CD1c-positive myeloid dendritic cell (primary cell): Measurements from ENCODE around the gene MREG.
A peak's percentile ranks its signal among the peaks of the same experiment; 100 is the strongest.

Source experiments
- DNase-seq: peaks from one replicate; pipeline ENCODE4 v3.0.0-alpha.2; 2016; ENCODE audit errors: extremely low spot score

Gene MREG, protein sequence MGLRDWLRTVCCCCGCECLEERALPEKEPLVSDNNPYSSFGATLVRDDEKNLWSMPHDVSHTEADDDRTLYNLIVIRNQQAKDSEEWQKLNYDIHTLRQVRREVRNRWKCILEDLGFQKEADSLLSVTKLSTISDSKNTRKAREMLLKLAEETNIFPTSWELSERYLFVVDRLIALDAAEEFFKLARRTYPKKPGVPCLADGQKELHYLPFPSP

DNA sequence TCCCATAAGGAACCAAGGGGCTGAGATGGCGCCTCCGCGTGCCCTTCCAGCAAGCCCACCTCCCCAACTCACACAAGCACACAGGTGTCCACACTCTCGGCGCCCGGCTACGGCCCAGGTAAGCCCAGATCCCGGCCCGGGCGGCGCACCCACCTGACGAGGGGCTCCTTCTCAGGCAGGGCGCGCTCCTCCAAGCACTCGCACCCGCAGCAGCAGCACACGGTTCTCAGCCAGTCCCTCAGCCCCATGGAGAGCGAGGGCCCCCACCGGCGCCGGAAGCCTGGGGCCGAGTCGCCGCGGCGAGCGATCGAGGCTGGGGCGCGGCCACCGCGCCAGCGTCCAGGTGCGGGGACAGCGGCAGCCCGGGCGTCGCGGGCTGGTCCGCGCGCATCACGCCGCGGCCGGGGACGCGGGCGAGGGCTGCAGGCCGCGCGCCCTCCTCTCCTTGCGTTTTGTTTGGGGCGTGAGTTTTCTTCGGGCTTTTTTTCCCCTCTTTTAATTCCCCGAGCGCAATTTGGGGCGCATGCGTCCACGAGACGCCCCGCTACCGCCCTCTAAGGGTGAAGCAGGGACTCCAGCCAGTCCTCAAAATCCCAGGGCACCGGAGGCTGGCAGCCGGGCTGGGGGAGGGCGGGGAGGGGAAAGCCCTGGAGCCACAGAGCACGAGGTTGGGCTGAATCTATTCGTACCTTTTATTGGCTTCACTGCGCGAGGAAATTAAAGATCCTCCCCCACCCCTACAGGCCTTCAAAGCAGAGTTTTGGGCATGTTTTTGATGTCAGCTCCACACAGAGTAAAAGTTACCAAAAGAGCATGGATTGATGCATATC, at the start of gene MREG:
MREG (minus strand) TSS at position 472 of the 830 bp plus-strand sequence; CDS start at position 248, 224 bp downstream.
- DNase-seq: peak; percentile 90

DNA sequence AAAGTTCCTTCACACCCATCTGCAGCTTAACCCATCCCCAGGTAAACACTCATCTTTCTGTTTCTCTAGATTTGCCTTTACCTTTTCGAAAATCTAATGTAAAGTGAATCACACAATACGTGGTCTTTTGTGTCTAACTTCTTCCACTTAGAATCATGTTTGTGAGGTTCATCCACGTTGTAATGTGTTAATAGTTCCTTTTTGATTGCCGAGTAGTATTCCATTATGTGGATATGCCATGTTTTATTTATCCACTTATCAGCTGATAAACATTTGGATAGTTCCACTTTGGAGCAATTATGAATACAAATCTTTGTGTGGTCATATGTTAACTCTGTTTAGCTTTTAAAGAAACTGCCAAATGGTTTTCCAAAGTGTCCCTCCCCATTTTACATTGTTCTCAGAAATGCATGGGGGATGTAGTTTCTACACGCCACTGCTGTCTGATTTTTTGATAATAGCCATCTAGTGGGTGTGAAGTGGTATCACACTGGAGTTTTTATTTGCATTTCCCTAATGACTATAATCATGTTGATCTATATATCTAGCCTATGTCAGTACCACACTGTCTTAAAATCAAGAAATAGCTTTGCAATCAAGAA, 46.0 kb upstream of the MREG start:
- DNase-seq: no peak

DNA sequence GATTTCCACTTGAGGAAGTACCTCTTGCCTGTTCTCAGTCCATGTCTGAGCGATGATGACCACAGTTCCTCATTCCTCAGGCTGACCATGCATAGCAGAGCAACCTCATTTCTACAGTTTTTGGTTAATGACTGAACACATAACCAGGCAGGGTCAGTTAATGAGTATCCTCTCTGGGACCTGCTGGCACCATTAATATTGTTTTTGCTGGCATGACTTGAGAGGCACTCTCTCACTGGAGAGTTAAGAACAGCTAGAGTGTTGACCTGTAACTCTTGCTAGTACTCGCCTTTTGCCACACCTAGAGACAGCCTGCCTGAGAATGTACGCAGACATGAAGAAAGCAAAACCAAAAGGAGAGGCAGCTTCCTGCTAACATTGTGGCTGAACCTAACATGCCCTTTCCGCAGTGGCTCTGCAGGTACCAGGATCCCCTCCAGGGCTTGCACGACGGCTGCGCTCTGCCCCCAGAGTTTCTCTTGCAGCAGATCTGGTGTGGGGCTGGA, 44.4 kb upstream of the MREG start:
- peak; percentile 59 for DNase-seq

DNA sequence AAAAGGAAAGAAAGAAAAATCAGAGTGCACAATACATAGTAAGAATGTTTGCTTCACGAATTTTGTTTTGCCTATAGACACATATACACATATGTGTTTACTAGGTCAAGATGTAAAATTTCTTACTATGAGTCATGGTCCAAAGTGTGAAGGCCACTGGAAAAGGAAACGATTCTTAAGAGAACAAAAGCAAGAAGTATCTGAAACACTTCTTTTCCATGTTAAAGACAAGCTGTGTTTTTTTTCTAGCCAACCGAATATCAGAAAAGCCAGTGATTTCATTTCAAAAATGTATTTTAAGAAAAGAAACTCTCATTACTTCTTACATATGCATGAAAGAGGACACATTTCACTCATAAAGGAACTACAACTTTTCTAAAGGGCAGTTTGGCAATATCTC, 43.4 kb upstream of the MREG start:
- no peak for DNase-seq

DNA sequence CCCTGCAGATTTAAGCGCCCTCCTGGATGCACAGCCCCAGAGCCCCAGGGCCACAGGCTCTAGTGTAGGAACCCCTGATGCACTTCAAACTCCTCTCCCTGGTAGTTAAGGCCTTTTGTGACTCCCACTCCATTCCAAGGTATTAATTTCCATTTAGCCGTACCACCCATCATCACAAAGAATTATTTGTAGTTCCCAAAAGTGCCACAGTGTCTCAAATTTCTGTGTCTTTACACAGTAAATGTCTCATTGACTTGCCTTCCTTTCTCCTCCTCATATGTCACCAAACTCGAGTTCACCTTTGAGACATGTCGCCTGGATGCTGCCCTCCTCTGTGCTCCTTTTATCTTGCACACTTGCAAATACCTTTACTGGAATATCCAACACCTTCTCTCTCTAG, 42.3 kb upstream of the MREG start:
- no peak for DNase-seq

DNA sequence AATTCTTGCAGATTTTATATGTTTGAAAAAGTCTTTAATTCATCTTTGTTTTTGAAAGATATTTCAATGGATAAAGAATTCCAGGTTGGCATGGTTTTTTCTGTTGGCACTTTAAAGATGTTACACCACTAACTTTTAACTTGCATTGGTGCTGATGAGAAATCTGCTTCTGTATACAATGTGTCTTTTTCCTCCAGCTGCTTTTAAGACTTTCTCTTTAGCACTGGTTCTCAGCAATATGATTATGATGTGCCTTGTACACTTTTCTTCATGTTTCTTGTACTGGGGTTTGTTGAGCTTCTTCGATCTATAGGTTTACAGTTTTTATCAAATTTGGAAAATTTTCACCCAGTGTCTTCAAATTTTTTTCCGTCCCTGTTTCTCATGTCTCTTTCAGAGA, 39.1 kb upstream of the MREG start:
- no peak for DNase-seq

DNA sequence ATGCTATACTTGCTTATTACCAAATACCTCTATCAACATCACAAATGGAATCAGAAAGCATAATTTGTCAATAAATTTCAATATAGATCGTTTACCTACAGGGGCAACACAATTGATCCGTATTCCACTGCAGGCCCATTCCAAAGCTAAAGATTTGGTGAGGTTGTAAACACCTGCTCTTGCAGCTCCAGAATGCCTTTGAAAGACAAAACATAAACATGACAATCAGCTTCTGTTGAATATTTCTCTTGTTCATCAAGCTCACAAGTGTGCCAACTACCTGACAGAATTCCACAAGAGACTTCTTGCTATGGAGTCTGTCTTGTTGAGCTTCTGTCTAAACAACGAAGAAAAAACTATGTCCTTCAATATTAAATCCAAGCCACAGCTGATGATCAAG, 38.0 kb upstream of the MREG start:
- no peak for DNase-seq

DNA sequence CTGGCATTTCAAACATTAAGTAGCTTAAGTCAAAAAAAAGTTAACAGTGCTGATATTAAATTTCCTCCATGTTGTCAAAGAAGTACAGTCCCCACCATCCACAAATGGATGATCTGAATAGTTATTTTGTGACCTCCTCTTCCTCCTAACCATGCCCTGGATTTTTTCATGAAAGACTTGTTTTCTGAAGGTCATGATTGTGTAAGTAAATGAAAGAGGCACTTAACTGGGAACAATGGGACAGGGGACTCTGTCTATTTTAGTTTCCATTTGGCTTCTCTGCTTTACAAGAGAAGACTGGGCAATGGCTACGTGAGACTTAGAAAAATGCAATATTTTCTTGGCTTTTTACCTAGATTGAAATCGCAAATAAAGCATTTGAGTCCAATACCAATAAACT, 36.1 kb upstream of the MREG start:
- DNase-seq: no peak

DNA sequence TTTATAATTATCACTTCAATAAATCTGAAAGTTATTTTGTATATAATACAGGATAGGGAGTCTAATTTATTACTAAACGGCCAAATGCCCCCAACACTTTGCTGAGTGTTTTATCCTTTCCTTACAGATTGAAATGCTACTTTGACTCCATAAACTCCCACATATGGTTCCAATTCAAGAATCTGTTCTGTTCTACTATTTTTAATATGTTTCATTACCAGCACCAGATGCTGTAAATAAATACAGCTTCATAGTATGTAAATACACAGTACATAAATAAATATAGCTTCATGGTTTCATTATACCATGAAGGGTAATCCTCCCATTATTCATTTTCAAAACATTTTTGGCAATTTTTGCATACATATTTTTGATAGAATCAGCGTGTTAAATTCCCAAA, 34.0 kb upstream of the MREG start:
- DNase-seq: no peak

DNA sequence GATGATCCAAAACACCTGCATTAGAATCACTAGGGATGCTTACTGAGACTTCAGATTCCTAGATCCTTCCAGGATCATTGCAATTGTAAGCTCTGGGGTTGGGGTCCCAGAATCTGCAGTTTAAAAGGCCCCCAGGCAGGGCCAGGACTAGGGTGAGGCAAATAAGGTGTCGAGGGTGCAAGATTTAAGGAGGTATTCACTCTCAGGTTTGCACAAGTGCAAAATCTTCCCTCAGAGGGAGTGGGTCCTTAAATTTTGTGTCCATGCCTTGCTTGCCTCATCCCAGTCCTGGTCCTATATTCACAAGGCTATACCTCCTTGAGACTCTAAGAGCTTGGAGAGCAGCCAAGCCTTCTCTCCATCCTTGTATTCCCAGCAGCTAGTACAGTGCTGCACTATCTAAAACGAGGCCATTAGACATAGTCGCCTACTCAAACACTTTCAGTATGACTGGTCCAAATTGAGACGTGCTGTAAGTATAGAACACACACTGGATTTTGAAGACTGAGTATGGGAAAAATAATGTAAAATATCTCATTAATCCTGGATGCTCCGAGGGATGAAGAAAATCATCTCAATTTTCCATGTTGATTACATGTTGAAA, 31.6 kb upstream of the MREG start:
- DNase-seq: no peak

DNA sequence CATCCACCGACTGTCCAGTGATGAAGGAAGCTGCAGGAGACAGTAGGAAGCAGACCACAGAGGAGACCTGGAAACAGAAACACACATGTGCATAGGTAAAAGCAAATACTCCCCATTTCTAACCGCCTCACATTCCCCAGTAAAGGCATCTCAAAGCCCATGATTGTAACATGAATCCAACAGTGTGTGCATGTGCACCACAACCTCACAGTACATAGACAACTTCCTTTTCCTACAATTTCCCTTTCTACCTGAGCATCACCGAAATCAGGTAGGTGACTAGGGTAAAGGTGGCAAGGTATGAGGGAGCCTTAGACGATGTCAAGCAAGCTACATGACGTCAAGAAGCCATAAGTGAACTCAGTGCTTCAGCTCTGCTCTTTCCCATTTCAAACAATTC, 30.6 kb upstream of the MREG start:
- DNase-seq: no peak

DNA sequence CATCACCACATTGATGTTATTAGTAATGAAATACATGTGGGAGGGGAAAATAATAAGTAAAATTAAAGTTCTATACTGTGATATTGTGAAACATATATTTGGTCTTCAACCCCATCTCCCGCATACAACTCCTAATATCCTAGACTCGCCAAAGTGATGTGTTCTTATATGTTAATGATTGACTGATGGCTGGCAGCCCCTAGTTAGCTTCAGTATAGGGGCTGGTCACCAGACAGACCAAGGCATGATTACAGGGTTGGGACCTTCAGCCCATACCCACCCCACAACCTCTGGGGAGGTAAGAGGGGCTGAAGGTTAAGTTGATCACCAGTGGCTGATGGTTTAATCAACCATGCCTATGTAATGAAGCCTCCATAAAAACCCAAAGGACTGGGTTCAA, 28.1 kb upstream of the MREG start:
- no peak for DNase-seq

DNA sequence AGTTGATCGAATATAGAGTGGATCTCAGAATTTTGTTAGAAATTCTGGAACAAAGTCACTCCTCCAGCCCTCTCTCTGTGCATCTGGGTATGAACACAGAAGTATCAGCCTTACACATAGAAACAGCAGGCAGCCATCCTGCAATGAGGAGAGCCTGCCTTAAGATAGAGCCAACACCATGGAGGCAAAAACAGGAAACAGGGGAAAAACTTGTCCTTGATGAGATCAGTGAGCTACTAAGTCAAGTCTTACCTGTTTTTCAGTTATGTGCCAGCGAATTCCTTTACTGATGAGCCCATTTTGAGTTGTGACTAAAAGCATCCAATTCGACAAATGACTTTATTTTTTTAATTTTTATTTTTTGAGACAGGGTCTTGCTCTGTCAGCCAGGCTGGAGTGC, 26.6 kb upstream of the MREG start:
- DNase-seq: no peak

DNA sequence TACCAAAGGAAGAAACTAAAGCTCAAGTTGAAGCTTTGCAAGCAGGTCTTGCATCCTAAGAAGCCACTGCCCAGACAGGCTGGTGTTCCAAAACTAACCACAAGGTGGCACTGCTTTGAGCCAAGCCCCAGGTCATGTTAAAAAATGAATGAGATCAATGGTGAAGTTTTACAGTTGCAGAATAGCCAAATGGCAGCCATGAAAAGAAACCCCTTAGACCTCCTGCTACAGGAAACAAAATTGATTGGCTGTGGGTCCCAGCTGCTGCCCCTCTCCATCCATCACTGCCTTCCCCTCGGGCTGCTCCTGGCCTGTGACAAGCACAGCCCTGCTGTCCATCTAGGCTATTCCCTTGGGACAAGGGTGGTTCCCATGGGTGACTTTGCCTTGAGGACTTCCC, 20.7 kb upstream of the MREG start:
- DNase-seq: peak; percentile 73

DNA sequence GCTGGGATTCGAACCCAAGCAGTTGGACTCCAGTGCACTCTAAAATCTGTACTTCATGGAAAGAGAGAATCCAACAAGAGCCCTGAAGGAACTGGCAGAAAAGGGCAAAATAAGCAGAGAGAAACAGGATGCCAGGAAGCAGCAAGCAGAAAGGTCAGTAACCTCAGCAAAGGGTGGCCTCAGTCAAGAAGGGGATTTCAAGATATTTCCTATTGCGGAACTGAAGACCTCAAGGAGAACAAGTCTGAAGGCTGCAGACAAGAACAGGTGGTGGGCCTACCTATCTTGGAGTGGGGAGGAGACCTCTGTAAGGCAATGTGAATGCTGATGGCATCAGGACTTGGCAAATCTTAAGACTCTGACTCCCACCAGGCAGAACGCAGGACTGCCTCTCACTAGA, 20.1 kb upstream of the MREG start:
- DNase-seq: no peak

DNA sequence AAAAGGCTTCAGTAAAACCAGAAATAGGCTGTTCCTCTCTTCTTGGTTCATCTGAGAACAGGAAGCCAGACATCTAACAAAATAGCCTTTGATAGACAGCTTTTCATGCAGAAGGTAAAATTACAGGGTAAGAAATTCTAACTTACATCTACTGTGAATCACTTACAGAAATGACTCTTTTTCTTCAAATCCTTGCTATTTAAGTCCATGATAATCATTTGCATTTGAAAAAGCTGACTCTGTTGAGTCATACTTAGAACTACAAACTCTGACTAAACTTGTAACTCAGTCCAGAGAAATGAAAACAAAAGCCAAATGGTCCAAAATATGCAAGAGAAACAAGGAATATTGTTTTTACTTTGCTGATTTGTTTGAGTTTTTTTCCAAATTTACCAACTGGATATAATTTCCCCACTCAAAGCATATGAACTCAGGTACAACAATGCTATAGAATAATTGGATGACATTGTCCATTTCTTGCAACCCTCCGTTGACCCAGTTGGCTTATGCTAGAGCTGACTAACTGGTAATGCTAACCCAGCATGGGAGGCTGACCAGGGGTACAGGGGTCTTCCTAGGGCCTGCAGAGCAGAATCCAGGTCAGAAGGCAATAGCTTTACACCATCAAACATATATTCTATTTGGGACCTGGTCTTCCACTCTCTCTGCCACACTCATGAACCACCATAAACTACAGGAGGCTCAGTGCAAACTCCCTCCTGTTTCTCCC, 18.8 kb upstream of the MREG start:
- no peak for DNase-seq

DNA sequence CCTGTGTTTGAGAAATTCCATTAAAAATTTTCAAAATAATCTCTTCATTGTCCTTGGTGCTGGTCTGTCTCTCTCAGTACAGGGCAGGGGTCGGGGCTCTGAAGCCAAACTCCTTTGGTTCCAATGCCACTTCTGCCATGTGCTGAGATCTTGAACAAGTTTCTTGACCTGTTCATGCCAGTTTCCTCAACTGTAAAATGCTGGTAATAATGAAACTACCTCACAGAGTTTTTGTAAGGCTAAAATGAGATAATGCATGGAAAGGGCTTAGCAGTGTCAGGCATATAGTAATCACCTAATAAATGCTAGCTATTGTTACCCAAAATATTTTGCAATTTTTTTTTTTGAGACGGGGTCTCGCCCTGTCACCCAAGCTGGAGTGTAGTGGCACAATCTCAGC, 16.9 kb upstream of the MREG start:
- DNase-seq: no peak

DNA sequence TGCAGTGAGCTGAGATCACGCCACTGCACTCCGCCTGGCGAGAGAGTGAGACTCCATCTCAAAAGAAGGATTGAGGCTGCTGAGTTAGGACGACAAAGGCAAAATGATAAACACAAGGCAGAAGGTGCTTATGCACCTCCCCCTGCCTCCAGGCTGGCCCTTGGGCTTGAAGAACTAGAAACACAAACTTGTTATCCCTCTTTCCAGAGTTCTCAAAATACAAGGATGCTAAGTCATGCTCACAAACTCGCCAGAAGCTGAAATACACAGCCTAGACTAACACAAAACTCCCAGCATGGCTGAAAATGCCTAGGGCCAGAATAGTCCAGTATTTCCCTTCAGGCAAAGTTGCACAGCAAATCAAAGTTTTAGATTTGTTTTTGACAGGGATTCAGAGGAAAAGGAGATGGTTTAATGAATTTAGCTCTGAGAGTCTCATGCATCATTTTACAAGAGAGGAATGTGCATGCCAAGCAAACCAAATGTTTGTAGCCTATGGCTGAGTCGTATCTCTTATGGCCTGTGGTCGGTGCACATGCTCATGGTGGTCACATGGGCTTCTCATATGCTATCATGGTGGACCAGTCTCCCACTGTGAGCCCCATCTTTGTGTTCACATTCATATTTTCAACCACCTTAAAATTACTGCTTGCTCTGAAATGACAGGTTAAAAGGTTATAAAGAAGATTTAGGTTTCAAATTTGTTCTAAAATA, 16.2 kb upstream of the MREG start:
- no peak for DNase-seq

DNA sequence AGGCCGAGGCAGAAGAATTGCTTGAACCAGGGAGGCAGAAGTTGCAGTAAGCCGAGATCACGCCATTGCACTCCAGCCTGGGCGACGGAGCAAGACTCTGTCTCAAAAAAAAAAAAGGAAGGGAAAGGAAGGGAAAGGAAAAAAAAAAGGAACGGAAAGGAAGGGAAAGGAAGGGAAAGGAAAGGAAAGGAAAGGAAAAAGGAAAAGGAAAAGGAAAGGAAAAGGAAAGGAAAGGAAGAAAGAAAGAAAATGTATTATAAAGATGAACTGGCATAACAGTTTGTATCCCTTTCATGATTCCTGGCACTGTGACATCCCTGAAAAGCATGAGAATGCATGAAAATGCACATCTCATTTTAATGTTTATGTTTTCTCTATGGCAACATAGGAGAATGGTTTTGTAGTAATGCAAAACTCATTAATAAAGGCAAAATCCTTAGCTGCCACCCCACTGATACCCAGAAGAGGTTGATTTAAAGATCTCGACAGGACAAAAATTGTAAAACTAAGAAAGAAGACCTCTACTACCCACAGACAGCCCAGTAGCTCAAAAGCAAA, 11.5 kb upstream of the MREG start:
- no peak for DNase-seq

DNA sequence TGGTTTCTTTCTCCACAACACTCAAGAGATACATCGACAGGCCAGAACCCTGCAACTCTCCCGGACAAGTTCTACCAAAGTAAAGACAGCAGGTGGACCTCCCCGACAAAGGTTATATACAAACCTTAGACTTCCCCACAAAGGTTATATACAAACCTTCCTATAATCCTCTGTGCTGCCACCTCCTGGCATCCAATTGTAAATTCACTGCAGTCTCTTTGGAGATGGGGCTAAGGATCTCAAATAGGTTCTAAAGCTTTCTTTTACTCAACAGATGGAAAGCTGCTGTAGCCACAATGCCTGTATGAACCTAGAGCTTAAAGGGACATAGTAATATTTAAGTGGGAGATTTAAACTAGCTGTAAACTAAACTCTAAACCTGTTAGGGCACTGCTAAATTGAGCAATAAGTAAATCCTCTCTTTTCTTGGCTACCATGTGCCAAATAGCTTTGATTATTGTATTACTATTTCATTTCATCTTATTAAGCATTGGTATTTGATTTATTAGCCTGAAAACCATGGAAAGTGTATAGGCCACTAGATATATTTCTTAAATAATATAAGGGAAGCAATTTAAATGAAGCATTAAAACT, 9.8 kb upstream of the MREG start:
- peak; percentile 69 for DNase-seq
